Right atrium auricular region (tissue), 2 donors: ENCODE measurements around the gene NGFR. TPM values are rescaled to one million over a fixed set of nuclear protein-coding genes. Genes with fewer than 3 reads are reported as not detected.

Experiments
- DNase-seq: peaks from one replicate; pipeline ENCODE4 v3.0.0-alpha.2; 2019; ENCODE audit warnings: low spot score
- H3K27ac ChIP-seq, 2 donors: fragments of 200-600 bp; sonication (generic); 1 replicate in 1 of 2; 2 replicates in 1 of 2; pipeline ENCODE4 v1.5.1; 2016 to 2019
- H3K27me3 ChIP-seq, 2 donors: fragments of 200-600 bp; sonication (generic); one replicate each; pipeline versions ENCODE4 v1.5.1 to v1.6.0; 2017 to 2019
- H3K36me3 ChIP-seq: fragments of 200-600 bp; sonication (generic); one replicate; pipeline ENCODE4 v1.5.1; 2016
- H3K4me1 ChIP-seq, 2 donors: fragments of 200-600 bp; sonication (generic); one replicate each; pipeline versions ENCODE4 v1.5.1 to v1.6.0; 2017 to 2019
- H3K4me3 ChIP-seq, 2 donors: fragments of 200-600 bp; sonication (generic); 1 replicate in 1 of 2; 2 replicates in 1 of 2; pipeline ENCODE4 v1.5.1; 2017 to 2019; ENCODE audit warnings: mild to moderate bottlenecking in 1 of 2, moderate library complexity in 1 of 2
- H3K9me3 ChIP-seq, 2 donors: fragments of 200-600 bp; sonication (generic); one replicate each; pipeline ENCODE4 v1.5.1; 2019
- CTCF ChIP-seq, 2 donors: fragments of 200-600 bp; sonication (generic); IDR thresholded peaks; one replicate each; pipeline ENCODE4 v1.5.1; 2019; ENCODE audit warnings: antibody characterized with exemption in 2 of 2
- total RNA-seq, 2 donors: library from RNA; depleted of rRNA; stranded (reverse); fragments of >200 nt; gene quantifications; one replicate each; pipeline ENCODE4 v1.1.0, GENCODE V29; 2016

Gene NGFR
- total RNA-seq, 2 donors from 2014 or later, result 13.9 to 16.7 TPM

GRCh38 chr17:49457564-49458535 lies 37.2 kb upstream of the NGFR start:
- Histone ChIP-seq H3K4me1 (no peaks in the 10 kb centered on the region), H3K4me3 (no peak overlapping the region), H3K36me3 (no peaks in the 10 kb centered on the region), H3K27ac (no peak overlapping the region), H3K9me3 (no peaks in the 10 kb centered on the region), H3K27me3 (no peaks in the 10 kb centered on the region)
- no peak for TF ChIP-seq CTCF (IDR thresholded peaks at IDR 0.05)
- DNase-seq, result no peak

- Histone ChIP-seq H3K9me3 (peaks cover 0 to 9% of the 10 kb centered on the region in 2 donors), H3K36me3 (no peaks in the 10 kb centered on the region), H3K27me3 (no peaks in the 10 kb centered on the region), H3K27ac (no peak overlapping the region), H3K4me1 (no peaks in the 10 kb centered on the region), H3K4me3 (no peak overlapping the region)
- no peak for TF ChIP-seq CTCF (IDR thresholded peaks at IDR 0.05)
- no peak for DNase-seq
Observed at GRCh38 chr17:49459401-49459984, 35.6 kb upstream of the NGFR start.

- Histone ChIP-seq H3K27ac (no peak overlapping the region), H3K27me3 (no peaks in the 10 kb centered on the region), H3K4me1 (no peaks in the 10 kb centered on the region), H3K4me3 (no peak overlapping the region), H3K9me3 (peaks cover 0 to 9% of the 10 kb centered on the region in 2 donors), H3K36me3 (no peaks in the 10 kb centered on the region)
- TF ChIP-seq CTCF (IDR thresholded peaks at IDR 0.05), result no peak
- no peak for DNase-seq
Observed at GRCh38 chr17:49460401-49460800, 34.7 kb upstream of the NGFR start.

- Histone ChIP-seq H3K36me3 (no peaks in the 10 kb centered on the region), H3K9me3 (peaks cover 0 to 9% of the 10 kb centered on the region in 2 donors), H3K4me1 (no peaks in the 10 kb centered on the region), H3K4me3 (no peak overlapping the region), H3K27ac (no peak overlapping the region), H3K27me3 (no peaks in the 10 kb centered on the region)
- no peak for DNase-seq
- TF ChIP-seq CTCF (IDR thresholded peaks at IDR 0.05), result no peak
Observed at GRCh38 chr17:49461580-49461979, 33.5 kb upstream of the NGFR start.

GRCh38 chr17:49464049-49464448 lies 31.0 kb upstream of the NGFR start:
- Histone ChIP-seq H3K36me3 (no peaks in the 10 kb centered on the region), H3K4me3 (no peak overlapping the region), H3K9me3 (peaks cover 0 to 9% of the 10 kb centered on the region in 2 donors), H3K4me1 (no peaks in the 10 kb centered on the region), H3K27ac (no peak overlapping the region), H3K27me3 (no peaks in the 10 kb centered on the region)
- TF ChIP-seq CTCF (IDR thresholded peaks at IDR 0.05), result no peak
- DNase-seq, result no peak
